HL-60 (cell line): ENCODE results near the gene U2AF1L4.

ENCODE experiments used
- GABPA ChIP-seq: IDR thresholded peaks from 2 replicates; pipeline ENCODE4 v1.6.1; 2012; ENCODE audit warnings: low read depth
- POLR2AphosphoS5 ChIP-seq: IDR thresholded peaks from 2 replicates; pipeline ENCODE4 v1.6.1; 2012; ENCODE audit warnings: low read depth
- TF ChIP-seq, protein P1 (sequence below): IDR thresholded peaks from 2 replicates; pipeline ENCODE4 v1.6.1; 2012; ENCODE audit warnings: low read depth; ENCODE audit not compliant: insufficient replicate concordance
- TF ChIP-seq, protein P2 (sequence below): IDR thresholded peaks from one replicate; pipeline ENCODE4 v1.5.1; 2011; ENCODE audit warnings: low read length, control low read depth, inconsistent platforms; ENCODE audit not compliant: insufficient read depth

DNA sequence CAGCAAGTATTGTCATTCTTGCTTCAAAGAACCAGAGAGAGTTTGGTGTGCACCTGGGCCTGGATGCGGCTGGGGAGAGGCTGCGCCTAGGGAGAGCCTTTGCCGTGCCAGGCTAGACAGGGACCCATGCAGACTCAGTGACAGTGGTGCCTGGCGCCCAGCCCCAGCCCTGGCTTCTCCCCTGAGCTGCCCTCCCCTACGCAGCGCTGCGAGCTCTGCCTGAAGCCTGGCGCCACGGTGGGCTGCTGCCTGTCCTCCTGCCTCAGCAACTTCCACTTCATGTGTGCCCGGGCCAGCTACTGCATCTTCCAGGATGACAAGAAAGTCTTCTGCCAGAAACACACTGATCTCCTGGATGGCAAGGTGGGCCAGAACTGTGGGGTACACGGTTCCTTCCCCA, 15.5 kb downstream of the U2AF1L4 start:
- TF ChIP-seq POLR2AphosphoS5, result no peak
- TF ChIP-seq, protein P1, sequence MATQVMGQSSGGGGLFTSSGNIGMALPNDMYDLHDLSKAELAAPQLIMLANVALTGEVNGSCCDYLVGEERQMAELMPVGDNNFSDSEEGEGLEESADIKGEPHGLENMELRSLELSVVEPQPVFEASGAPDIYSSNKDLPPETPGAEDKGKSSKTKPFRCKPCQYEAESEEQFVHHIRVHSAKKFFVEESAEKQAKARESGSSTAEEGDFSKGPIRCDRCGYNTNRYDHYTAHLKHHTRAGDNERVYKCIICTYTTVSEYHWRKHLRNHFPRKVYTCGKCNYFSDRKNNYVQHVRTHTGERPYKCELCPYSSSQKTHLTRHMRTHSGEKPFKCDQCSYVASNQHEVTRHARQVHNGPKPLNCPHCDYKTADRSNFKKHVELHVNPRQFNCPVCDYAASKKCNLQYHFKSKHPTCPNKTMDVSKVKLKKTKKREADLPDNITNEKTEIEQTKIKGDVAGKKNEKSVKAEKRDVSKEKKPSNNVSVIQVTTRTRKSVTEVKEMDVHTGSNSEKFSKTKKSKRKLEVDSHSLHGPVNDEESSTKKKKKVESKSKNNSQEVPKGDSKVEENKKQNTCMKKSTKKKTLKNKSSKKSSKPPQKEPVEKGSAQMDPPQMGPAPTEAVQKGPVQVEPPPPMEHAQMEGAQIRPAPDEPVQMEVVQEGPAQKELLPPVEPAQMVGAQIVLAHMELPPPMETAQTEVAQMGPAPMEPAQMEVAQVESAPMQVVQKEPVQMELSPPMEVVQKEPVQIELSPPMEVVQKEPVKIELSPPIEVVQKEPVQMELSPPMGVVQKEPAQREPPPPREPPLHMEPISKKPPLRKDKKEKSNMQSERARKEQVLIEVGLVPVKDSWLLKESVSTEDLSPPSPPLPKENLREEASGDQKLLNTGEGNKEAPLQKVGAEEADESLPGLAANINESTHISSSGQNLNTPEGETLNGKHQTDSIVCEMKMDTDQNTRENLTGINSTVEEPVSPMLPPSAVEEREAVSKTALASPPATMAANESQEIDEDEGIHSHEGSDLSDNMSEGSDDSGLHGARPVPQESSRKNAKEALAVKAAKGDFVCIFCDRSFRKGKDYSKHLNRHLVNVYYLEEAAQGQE, result no peak
- TF ChIP-seq, protein P2, sequence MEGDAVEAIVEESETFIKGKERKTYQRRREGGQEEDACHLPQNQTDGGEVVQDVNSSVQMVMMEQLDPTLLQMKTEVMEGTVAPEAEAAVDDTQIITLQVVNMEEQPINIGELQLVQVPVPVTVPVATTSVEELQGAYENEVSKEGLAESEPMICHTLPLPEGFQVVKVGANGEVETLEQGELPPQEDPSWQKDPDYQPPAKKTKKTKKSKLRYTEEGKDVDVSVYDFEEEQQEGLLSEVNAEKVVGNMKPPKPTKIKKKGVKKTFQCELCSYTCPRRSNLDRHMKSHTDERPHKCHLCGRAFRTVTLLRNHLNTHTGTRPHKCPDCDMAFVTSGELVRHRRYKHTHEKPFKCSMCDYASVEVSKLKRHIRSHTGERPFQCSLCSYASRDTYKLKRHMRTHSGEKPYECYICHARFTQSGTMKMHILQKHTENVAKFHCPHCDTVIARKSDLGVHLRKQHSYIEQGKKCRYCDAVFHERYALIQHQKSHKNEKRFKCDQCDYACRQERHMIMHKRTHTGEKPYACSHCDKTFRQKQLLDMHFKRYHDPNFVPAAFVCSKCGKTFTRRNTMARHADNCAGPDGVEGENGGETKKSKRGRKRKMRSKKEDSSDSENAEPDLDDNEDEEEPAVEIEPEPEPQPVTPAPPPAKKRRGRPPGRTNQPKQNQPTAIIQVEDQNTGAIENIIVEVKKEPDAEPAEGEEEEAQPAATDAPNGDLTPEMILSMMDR, result no peak
- no peak for TF ChIP-seq GABPA
